ENCODE data around the gene STAG1.
"Not testable (repeated sequence)": the region's sequence is repeated elsewhere in the genome, so short reads cannot be mapped to it uniquely, and the experiment has no call there.

The STAG1 gene

DNA sequence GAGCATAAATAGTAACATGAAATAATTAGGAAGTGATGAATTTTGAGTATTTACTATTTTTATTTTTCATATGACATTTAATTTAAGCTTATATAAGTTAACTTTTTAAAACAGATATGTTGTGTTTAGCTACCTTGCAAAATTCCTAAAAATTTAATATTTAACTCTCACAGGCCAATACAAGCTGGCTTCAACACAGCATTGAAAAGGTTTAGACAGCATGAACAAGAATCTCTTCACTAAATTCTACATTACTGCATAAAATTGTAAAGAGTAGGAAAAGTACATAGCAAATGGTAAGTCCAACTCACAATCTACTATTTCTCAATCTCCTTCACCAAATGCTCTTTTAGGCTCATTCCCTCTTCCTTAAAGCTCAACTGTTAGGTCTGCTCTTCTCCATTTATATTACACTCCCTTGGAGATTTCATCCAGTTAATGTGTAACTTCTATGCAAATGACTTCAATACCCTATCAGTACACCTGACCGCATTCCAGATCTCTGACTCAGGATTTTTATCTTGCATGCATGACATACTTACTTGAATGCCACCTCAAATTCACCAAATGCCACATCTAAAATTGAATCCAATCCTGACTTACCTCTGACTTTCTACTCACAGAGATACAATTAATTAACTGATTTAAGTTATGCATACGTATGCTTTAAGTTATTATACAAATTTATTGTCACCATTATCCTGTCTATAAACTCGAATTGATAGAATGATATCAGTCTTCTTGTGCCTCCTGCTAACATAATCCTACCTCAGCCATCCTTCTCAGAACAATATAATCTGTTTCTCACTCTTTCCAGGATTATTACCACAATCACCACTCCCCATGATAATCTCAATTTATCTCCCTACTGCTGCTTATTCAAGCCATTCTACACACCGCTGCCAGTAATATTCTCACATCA is 127.0 kb downstream of the STAG1 start:
- TF ChIP-seq, protein P1, sequence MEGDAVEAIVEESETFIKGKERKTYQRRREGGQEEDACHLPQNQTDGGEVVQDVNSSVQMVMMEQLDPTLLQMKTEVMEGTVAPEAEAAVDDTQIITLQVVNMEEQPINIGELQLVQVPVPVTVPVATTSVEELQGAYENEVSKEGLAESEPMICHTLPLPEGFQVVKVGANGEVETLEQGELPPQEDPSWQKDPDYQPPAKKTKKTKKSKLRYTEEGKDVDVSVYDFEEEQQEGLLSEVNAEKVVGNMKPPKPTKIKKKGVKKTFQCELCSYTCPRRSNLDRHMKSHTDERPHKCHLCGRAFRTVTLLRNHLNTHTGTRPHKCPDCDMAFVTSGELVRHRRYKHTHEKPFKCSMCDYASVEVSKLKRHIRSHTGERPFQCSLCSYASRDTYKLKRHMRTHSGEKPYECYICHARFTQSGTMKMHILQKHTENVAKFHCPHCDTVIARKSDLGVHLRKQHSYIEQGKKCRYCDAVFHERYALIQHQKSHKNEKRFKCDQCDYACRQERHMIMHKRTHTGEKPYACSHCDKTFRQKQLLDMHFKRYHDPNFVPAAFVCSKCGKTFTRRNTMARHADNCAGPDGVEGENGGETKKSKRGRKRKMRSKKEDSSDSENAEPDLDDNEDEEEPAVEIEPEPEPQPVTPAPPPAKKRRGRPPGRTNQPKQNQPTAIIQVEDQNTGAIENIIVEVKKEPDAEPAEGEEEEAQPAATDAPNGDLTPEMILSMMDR (IDR thresholded peaks at IDR 0.05; ENCODE audit: insufficient read depth, low read length, poor library complexity, severe bottlenecking) = no peak
- H3K36me3 ChIP-seq (ENCODE audit: control insufficient read depth, insufficient read depth, low read length) = peaks cover 2% of the 10 kb centered on the region; the same call in 1 of the 2 replicates
- no peak for DNase-seq (ENCODE audit: extremely low read depth, insufficient read length)
- H3K4me3 ChIP-seq (replicated peaks; ENCODE audit: low read depth, low read length) = no peak overlapping the region
- no peaks in the 10 kb centered on the region for H3K27me3 ChIP-seq (replicated peaks; ENCODE audit: control insufficient read depth, insufficient read depth, low read length)

- Histone ChIP-seq H3K4me3 (replicated peaks; ENCODE audit: low read depth, low read length) (no peak overlapping the region), H3K27me3 (replicated peaks; ENCODE audit: control insufficient read depth, insufficient read depth, low read length) (no peaks in the 10 kb centered on the region), H3K36me3 (ENCODE audit: control insufficient read depth, insufficient read depth, low read length) (peaks cover 2% of the 10 kb centered on the region; the same call in 1 of the 2 replicates)
- TF ChIP-seq, protein P1 (IDR thresholded peaks at IDR 0.05; ENCODE audit: insufficient read depth, low read length, poor library complexity, severe bottlenecking) = no peak
- DNase-seq (ENCODE audit: extremely low read depth, insufficient read length) = no peak
Measured at GRCh38 chr3:136624371-136624770, 127.8 kb downstream of the STAG1 start.

GRCh38 chr3:136621628-136622027 is 130.6 kb downstream of the STAG1 start:
- Histone ChIP-seq H3K36me3 (ENCODE audit: control insufficient read depth, insufficient read depth, low read length) (no peaks in the 10 kb centered on the region), H3K4me3 (replicated peaks; ENCODE audit: low read depth, low read length) (no peak overlapping the region), H3K27me3 (replicated peaks; ENCODE audit: control insufficient read depth, insufficient read depth, low read length) (no peaks in the 10 kb centered on the region)
- TF ChIP-seq, protein P1 (IDR thresholded peaks at IDR 0.05; ENCODE audit: insufficient read depth, low read length, poor library complexity, severe bottlenecking) = no peak
- DNase-seq (ENCODE audit: extremely low read depth, insufficient read length) = no peak

GRCh38 chr3:136620436-136620835 is 131.7 kb downstream of the STAG1 start:
- no peak overlapping the region for H3K4me3 ChIP-seq (replicated peaks; ENCODE audit: low read depth, low read length)
- TF ChIP-seq, protein P1 (IDR thresholded peaks at IDR 0.05; ENCODE audit: insufficient read depth, low read length, poor library complexity, severe bottlenecking) = no peak
- DNase-seq (ENCODE audit: extremely low read depth, insufficient read length) = no peak

GRCh38 chr3:136617969-136618525 is 134.1 kb downstream of the STAG1 start:
- H3K27me3 ChIP-seq (replicated peaks; ENCODE audit: control insufficient read depth, insufficient read depth, low read length); H3K4me3 ChIP-seq (replicated peaks; ENCODE audit: low read depth, low read length); H3K36me3 ChIP-seq (ENCODE audit: control insufficient read depth, insufficient read depth, low read length); DNase-seq (ENCODE audit: extremely low read depth, insufficient read length): not testable (repeated sequence)

More at GRCh38 chr3:136620436-136620835, 131.7 kb downstream of the STAG1 start:
- no peaks in the 10 kb centered on the region for H3K27me3 ChIP-seq (replicated peaks; ENCODE audit: control insufficient read depth, insufficient read depth, low read length)
- H3K36me3 ChIP-seq (ENCODE audit: control insufficient read depth, insufficient read depth, low read length) = no peaks in the 10 kb centered on the region

- no peak for DNase-seq (ENCODE audit: extremely low read depth, insufficient read length)
- Histone ChIP-seq H3K27me3 (replicated peaks; ENCODE audit: control insufficient read depth, insufficient read depth, low read length) (no peaks in the 10 kb centered on the region), H3K4me3 (replicated peaks; ENCODE audit: low read depth, low read length) (no peak overlapping the region), H3K36me3 (ENCODE audit: control insufficient read depth, insufficient read depth, low read length) (no peaks in the 10 kb centered on the region)
- TF ChIP-seq, protein P1 (IDR thresholded peaks at IDR 0.05; ENCODE audit: insufficient read depth, low read length, poor library complexity, severe bottlenecking) = no peak
Measured at GRCh38 chr3:136617198-136617597, 135.0 kb downstream of the STAG1 start.

Data from GM06990 (cell line).